ENCODE measurements around the gene F5. TPM values are rescaled to one million over a fixed set of nuclear protein-coding genes. Genes with fewer than 3 reads are reported as not detected.

Gene F5
- total RNA-seq, result under 0.01 TPM in 1 of 2 replicates, not detected in the other

GRCh38 chr1:169586395-169587255 lies at the start of gene F5:
Gene F5, minus strand, starts transcription at chr1:169586481. Its CDS starts 95 bp downstream, at chr1:169586386.

GRCh38 chr1:169630006-169630405 lies 43.7 kb upstream of the F5 start, which contains the start of gene SELP:
Gene SELP, minus strand, starts transcription at chr1:169630124. Its CDS starts 50 bp downstream, at chr1:169630074.

GRCh38 chr1:169485431-169486280 lies 100.6 kb downstream of the F5 start, which contains the start of gene SLC19A2:
Gene SLC19A2, minus strand, starts transcription at chr1:169485944. Its CDS starts 178 bp downstream, at chr1:169485766.

Other genes with a start within 250 kb of the F5 start
- 19.8 and 20.3 TPM in 2 replicates for gene NME7, start 218.7 kb downstream of the F5 start, total RNA-seq
- gene BLZF1, start 218.3 kb downstream of the F5 start, total RNA-seq, result 17.6 and 23.2 TPM in 2 replicates
- gene CCDC181, start 159.0 kb downstream of the F5 start, total RNA-seq, result 0.09 TPM in 2 replicates
- gene SLC19A2, start 100.5 kb downstream of the F5 start, total RNA-seq, result 6.0 and 8.5 TPM in 2 replicates
- gene SELP, start 43.6 kb upstream of the F5 start, total RNA-seq, result 0.47 and 4.1 TPM in 2 replicates
- gene SELL, start 125.1 kb upstream of the F5 start, total RNA-seq, result 0.56 and 2.1 TPM in 2 replicates
- gene SELE, start 147.6 kb upstream of the F5 start, total RNA-seq, result 3.2 and 5.4 TPM in 2 replicates
- gene METTL18, start 208.4 kb upstream of the F5 start, total RNA-seq, result 5.6 and 6.7 TPM in 2 replicates

All from endothelial cell of coronary artery (primary cell).